ENCODE measurements around the gene SSNA1.

DNA sequence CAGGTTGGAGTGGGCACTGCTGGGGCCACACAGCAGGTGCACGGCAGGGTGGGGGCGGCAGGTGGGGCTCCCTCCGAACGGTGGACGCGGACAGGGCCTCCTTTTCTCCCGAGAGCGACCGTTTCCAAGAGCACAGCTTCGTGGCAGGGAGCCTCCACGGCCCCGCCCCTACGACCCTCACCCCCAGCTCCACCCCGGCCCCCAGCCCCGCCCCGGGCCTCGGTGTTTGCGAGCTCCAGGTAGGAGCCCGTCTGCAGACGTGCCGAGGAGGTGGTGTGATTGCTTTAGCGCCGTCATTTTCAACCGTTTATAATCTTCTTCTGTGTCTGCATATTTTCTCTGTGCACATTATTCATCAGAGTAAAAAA, 40.7 kb upstream of the SSNA1 start:
- TF ChIP-seq, protein P1, sequence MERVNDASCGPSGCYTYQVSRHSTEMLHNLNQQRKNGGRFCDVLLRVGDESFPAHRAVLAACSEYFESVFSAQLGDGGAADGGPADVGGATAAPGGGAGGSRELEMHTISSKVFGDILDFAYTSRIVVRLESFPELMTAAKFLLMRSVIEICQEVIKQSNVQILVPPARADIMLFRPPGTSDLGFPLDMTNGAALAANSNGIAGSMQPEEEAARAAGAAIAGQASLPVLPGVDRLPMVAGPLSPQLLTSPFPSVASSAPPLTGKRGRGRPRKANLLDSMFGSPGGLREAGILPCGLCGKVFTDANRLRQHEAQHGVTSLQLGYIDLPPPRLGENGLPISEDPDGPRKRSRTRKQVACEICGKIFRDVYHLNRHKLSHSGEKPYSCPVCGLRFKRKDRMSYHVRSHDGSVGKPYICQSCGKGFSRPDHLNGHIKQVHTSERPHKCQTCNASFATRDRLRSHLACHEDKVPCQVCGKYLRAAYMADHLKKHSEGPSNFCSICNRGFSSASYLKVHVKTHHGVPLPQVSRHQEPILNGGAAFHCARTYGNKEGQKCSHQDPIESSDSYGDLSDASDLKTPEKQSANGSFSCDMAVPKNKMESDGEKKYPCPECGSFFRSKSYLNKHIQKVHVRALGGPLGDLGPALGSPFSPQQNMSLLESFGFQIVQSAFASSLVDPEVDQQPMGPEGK (tag by site-specific recombination; IDR thresholded peaks at IDR 0.05), result no peak
- TF ChIP-seq SP2 (tag by site-specific recombination; IDR thresholded peaks at IDR 0.05), result no peak
- TF ChIP-seq ZNF274 (IDR thresholded peaks at IDR 0.05; ENCODE audit: low read length), result no peak
- no peak for TF ChIP-seq ZNF274 (tag by site-specific recombination; IDR thresholded peaks at IDR 0.05; ENCODE audit: borderline replicate concordance)
- no peak for TF ChIP-seq ZSCAN30 (tag by site-specific recombination; IDR thresholded peaks at IDR 0.05)
- TF ChIP-seq ZNF837 (tag by site-specific recombination; IDR thresholded peaks at IDR 0.05), result no peak
- TF ChIP-seq, protein P2, sequence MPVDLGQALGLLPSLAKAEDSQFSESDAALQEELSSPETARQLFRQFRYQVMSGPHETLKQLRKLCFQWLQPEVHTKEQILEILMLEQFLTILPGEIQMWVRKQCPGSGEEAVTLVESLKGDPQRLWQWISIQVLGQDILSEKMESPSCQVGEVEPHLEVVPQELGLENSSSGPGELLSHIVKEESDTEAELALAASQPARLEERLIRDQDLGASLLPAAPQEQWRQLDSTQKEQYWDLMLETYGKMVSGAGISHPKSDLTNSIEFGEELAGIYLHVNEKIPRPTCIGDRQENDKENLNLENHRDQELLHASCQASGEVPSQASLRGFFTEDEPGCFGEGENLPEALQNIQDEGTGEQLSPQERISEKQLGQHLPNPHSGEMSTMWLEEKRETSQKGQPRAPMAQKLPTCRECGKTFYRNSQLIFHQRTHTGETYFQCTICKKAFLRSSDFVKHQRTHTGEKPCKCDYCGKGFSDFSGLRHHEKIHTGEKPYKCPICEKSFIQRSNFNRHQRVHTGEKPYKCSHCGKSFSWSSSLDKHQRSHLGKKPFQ (tag by site-specific recombination; IDR thresholded peaks at IDR 0.05), result no peak

Measured in HEK293 (cell line).